ENCODE data around the gene C5orf24.
"Not testable (repeated sequence)": the region's sequence is repeated elsewhere in the genome, so short reads cannot be mapped to it uniquely, and the experiment has no call there.

The C5orf24 gene

DNA sequence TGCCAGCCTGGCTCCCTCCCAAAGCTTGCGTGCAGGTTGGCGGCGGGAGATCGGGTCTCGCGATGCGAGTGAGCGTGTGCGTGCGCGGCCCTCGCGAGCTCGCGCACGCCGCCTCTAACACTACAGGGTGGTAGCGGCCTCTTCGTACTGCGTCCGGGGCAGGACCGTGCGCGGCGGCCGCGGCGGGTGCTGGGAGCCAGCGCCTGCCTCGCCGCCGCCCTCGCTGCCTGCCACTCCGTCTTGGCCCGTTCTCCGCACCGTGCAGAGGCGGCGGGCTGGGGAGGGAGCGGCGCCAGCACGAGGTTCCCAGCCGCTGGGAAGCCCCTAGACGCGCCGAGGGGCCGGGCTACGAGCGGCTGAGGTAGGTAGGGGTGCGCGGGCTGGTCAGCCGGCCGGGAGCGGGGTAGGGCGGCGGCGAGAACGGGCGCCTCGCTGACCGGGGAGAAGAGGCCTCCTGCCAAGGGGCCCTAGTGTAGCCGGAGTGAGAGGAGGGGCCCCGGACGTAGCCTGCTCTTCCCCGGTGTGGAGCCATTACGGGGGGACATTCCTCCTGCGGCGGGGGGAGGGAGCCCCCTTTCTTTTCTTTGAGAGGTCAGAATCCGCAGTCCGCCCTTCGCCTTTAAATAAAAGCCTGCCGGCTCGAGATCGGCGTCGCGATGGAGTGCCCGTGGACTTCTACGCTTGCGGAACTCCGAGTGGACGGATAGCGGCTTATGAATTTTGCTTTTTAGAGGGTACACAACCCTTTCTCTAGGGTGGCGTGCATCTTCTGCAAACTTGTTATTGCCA is at the start of gene C5orf24:
C5orf24 (plus strand) TSS at position 117 of the 789 bp plus-strand sequence. CDS start 8,933 bp downstream, outside the sequence.
- DNase-seq, result peak; percentile 89 to 94

- no peak for DNase-seq
Observed at GRCh38 chr5:134798468-134798867, 47.3 kb upstream of the C5orf24 start.

- DNase-seq, result no peak
Observed at GRCh38 chr5:134803821-134804220, 41.9 kb upstream of the C5orf24 start.

GRCh38 chr5:134813407-134813806 is 32.4 kb upstream of the C5orf24 start:
- DNase-seq, result no peak

DNA sequence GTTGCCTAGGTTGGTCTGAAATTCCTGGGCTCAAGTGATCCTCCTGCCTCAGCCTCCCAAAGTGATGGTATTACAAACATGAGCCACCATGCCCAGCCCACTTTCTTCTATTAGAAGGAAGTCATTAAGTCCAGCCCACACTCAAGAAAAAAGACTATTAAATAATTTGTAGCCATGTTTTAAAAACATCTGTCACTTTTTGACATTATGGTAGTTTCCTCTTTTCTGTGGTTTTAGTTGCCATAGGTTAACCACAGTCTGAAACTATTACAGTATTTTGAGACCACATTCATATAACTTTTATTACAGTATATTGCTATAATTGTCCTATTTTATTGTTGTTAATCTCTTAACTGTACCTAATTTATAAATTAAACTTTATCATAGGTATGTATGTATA is 31.9 kb upstream of the C5orf24 start:
- DNase-seq, result no peak

- DNase-seq, result no peak
Observed at GRCh38 chr5:134817006-134817405, 28.8 kb upstream of the C5orf24 start.

GRCh38 chr5:134818776-134819175 is 27.0 kb upstream of the C5orf24 start:
- no peak for DNase-seq

DNA sequence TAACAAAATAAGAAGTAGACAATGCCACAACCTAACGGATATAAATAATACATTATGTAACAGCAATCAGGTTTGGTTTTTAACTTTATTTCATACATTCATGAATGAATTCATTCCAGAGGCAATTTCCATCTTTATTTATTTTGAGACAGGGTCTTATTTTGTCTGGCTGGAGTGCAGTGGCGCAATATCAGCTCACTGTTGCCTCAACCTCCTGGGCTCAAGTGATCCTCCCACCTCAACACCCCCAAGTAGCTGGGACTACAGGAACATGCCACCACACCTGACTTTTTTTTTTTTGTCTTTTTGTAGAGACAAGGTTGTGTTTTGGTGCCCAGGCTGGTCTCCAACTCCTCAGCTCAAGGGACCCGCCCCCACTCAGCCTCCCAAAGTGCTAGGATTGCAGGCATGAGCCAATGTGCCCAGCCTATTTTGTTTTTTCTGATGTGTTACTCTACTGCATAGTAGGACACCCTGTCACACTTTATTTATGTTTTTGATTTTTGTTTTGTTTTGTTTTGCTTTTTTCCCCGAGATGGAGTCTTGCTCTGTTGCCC is 26.3 kb upstream of the C5orf24 start:
- no peak for DNase-seq

- no peak for DNase-seq
Observed at GRCh38 chr5:134821841-134822240, 23.9 kb upstream of the C5orf24 start.

GRCh38 chr5:134824681-134825080 is 21.1 kb upstream of the C5orf24 start:
- no peak for DNase-seq

DNA sequence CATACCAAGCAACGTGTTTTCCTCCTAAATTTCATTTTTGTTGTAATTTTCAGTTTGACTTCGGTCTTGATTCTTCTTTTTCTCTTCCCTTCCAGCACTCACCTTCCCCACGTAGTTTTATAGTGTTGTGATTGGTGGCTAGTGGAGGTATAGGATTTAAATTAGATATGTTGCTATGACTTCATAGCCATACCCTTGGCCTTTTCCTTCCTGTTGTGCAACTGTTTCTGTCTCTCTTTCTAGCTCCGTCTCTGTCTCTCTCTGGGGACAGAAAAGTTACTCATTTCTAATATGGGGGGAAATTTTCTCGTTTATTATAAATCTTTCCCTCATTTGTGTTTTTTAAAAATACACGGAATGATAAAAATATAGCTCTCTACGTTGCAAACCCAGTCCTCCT is 20.6 kb upstream of the C5orf24 start:
- DNase-seq, result no peak

DNA sequence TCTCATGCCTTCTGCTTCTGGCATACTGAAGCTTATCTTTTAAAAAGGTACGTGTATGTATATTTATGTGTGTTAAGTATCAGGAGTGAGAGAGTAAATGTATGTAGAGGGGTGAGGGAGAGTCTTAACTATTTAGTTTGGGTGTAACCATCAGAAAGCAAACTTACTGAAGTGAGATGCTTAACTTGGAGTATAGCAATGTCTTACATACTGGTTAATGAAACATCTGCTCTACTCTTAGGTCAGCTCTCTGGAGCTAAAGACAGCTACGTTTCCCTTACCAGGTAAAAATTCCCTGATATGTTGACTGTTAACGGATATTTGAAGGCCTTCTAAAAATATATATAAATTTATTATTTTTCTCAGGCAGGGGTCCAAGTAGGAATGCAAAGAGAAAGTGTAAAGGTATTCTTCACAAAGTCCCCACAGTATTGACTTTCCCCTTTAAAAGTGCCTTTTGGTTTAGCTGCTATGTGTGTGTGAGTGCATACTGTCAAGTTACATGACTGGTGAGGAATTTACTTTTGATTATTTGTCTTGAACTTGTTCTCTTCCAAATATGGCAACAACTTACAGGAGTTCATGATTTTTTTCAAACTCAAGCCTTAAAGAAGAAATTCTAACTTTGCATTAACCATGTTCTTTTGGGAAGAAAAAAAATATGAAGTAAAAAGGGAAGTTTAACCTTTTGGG is 12.3 kb upstream of the C5orf24 start:
- DNase-seq, result no peak

DNA sequence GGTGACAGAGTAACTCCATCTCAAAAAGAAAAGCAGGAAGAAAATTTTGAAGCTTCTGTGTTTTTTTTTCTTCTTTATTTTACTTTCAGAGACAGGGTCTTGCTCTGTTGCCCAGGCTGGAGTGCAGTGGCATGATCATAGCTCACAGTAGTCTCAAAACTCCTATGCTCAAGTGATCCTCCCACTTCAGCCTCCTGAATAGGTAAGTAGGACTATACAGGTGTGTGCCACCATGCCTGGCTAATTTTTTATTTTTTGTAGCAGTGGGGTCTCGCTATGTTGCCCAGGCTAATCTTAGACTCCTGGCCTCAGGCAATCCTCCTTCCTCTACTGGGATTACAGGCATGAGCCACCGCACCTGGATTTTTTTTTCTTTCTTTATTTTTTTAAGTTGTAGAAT is 10.1 kb upstream of the C5orf24 start:
- no peak for DNase-seq

GRCh38 chr5:134837530-134838181 is 8.1 kb upstream of the C5orf24 start:
- DNase-seq, result no peak

- DNase-seq, result not testable (repeated sequence)
Observed at GRCh38 chr5:134838361-134838760, 7.4 kb upstream of the C5orf24 start.

- no peak for DNase-seq
Observed at GRCh38 chr5:134840811-134841210, 5.0 kb upstream of the C5orf24 start.

DNA sequence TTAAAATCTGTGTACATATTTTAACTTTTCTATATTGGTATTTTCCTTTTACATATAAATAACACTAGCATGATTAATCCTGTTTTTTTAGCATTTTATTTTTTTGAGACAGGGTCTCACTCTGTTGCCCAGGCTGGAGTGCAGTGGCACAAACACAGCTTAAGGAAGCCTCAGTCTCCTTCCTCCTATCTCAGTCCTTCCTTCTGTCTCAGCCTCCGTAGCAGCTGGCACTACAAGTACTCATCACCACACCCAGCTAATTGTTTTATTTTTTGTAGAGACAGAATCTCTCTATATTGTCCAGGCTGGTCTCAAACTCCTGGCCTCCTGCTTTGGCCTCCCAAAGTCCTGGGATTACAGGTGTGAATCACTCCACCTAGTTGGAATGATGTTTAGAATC is 1.5 kb upstream of the C5orf24 start:
- no peak for DNase-seq

GRCh38 chr5:134845335-134845851 is 375 bp upstream of the C5orf24 start:
- DNase-seq, result no peak

GRCh38 chr5:134846641-134846960 is 833 bp downstream of the C5orf24 start:
- peak; percentile 39 to 44 for DNase-seq

DNA sequence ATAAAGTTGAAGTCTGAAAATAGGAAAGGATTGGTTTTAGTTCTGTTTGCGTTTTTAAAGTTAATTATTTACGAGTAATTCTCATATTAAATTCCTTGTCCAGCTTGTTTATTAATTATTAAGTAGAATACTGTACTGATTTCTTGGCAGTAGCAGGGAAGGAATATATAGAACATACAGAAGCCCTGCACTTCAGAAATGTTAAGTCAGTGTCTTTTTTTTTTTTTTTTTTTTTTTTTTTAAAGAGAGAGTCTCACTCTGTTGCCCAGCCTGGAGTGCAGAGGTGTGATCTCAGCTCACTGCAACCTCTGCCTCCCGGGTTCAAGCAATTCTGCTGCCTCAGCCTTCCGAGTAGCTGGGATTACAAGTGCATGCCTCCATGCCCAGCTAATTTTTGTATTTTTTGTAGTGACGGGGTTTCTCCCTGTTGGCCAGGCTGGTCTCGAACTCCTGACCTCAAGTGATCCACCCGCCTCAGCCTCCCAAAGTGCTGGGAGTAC is 3.7 kb downstream of the C5orf24 start:
- not testable (repeated sequence) for DNase-seq

DNA sequence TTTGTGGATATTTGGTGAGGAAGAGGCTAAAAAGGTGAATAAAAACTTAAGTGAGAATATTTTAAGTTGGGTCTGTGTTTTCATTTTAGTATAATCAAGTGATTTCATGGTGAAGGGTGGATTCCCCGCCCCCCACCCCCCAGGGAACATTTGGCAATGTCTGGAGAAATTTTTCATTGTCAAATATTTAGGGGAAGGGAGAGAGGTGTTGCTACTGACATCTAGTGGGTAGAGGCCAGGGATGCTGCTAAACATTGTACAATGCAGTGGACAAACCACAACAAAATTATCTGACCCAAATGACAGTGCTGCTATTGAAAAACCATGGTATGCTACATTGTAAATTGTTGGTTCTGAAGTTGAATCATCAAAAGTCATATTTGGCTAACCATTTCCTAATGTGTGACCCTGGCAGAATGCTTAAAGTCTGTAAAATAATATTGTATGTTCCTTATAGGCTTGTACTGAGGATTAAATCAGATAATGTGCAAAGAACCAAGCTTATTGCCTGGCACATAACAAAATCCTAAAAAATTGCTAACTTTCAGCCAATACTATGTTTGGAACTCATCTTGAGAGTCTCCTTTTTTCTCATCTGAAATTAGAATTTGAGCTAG is 5.6 kb downstream of the C5orf24 start:
- DNase-seq, result no peak

GRCh38 chr5:134856465-134856864 is 10.7 kb downstream of the C5orf24 start:
- not testable (repeated sequence) for DNase-seq

- DNase-seq, result no peak
Observed at GRCh38 chr5:134857401-134857800, 11.6 kb downstream of the C5orf24 start.
